HL-60 (cell line): Measurements from ENCODE around the gene SGSM1.

Source experiments
- DNase-seq, 2 experiments: peaks; one replicate each; pipeline ENCODE4 v3.0.0-alpha.2; 2010 to 2020; ENCODE audit warnings: low read depth in 1 of 2, low spot score in 1 of 2
- H3K27ac ChIP-seq: fragments of 250-450 bp; sonication (Bioruptor Pico); replicated peaks from 2 replicates; pipeline ENCODE4 v1.5.1; 2020; ENCODE audit warnings: mild to moderate bottlenecking, moderate library complexity
- H3K27me3 ChIP-seq: fragments of 250-450 bp; sonication (Bioruptor Pico); 2 replicates; pipeline ENCODE4 v1.5.1; 2021; ENCODE audit warnings: mild to moderate bottlenecking, moderate library complexity; ENCODE audit not compliant: insufficient read depth, poor library complexity, severe bottlenecking
- H3K4me3 ChIP-seq: replicated peaks from 2 replicates; pipeline ENCODE4 v1.5.1; 2011; ENCODE audit warnings: mild to moderate bottlenecking, control low read depth, low read length; ENCODE audit not compliant: insufficient read depth
- CTCF ChIP-seq: IDR thresholded peaks from one replicate; pipeline ENCODE4 v1.5.1; 2011; ENCODE audit warnings: low read length, control low read depth, inconsistent platforms; ENCODE audit not compliant: insufficient read depth
- GABPA ChIP-seq: IDR thresholded peaks from 2 replicates; pipeline ENCODE4 v1.6.1; 2012; ENCODE audit warnings: low read depth
- POLR2AphosphoS5 ChIP-seq: IDR thresholded peaks from 2 replicates; pipeline ENCODE4 v1.6.1; 2012; ENCODE audit warnings: low read depth
- REST ChIP-seq: IDR thresholded peaks from 2 replicates; pipeline ENCODE4 v1.6.1; 2012; ENCODE audit warnings: low read depth; ENCODE audit not compliant: insufficient replicate concordance
- SPI1 ChIP-seq: IDR thresholded peaks from 2 replicates; pipeline ENCODE4 v1.6.1; 2012; ENCODE audit warnings: low read depth, mild to moderate bottlenecking, borderline replicate concordance

SGSM1 gene

GRCh38 chr22:24950272-24950902 is 144.4 kb downstream of the SGSM1 start:
- Histone ChIP-seq H3K27ac (no peak overlapping the region), H3K4me3 (no peak overlapping the region), H3K27me3 (peaks cover 17% of the 10 kb centered on the region)
- TF ChIP-seq CTCF (no peak), SPI1 (no peak), GABPA (no peak), POLR2AphosphoS5 (no peak), REST (no peak)
- DNase-seq = no peak

GRCh38 chr22:24951942-24952836 is 146.2 kb downstream of the SGSM1 start, which contains the start of gene KIAA1671:
Gene KIAA1671, plus strand, starts transcription at chr22:24952716. Its CDS starts 75,284 bp downstream, at chr22:25028000.
- peaks cover 17% of the 10 kb centered on the region for H3K27me3 ChIP-seq
- H3K4me3 ChIP-seq = peak within 1 kb of the TSS; percentile 71
- no peak for TF ChIP-seq GABPA
- TF ChIP-seq CTCF = peak; percentile 74
- peak; percentile 47 to 63 for DNase-seq
- no peak within 1 kb of the TSS for H3K27ac ChIP-seq

- no peak overlapping the region for H3K27ac ChIP-seq
- H3K27me3 ChIP-seq = peaks cover 17% of the 10 kb centered on the region
- DNase-seq = no peak
- TF ChIP-seq POLR2AphosphoS5 = no peak
- no peak for TF ChIP-seq SPI1
- no peak for TF ChIP-seq CTCF
- TF ChIP-seq REST = no peak
- TF ChIP-seq GABPA = no peak
- peak overlapping the region; percentile 71 for H3K4me3 ChIP-seq
These were observed 146.9 kb downstream of the SGSM1 start for GRCh38 chr22:24952837-24953383.
